D341Med (cell line): Measurements from ENCODE around the gene CNTN5.

Source experiments
- DNase-seq: peaks from one replicate; pipeline ENCODE4 v3.0.0; 2012; ENCODE audit warnings: low spot score

CNTN5 gene

DNA sequence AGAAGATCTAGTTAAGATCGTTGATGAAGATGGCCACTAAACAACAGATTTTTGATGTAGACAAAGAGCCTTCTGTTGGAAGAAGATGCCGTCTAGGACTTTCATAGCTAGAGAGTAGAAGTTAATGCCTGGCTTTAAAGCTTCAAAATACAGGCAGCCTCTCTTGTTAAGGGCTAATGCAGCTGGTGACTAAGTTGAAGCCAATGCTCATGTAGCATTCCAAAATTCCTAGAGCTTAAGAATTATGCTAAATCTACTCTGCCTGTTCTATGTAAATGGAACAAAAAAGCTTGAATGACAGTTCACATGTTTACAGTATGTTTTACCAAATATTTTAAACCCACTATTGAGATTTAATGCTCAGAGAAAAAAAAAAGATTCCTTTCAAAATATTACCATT, 492.6 kb downstream of the CNTN5 start:
- DNase-seq, result no peak

DNA sequence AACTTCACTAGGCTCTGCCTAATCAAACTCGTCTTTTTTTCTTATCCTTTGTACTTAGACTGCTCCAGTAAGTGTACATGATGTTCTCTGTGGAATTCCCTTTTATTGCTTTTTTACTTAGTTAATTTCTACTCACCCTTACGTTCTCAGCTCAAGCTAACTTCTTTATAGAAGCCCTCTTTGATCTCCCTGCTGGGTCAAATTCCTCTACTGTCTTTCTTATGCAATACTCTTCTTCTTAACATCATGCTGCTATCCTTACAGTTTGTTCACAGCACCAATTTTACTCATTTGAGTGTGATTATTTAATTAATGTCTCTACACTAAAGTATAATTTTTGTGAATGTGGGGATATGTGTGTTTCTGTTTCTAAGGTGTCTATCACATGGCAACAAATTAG, 498.3 kb downstream of the CNTN5 start:
- DNase-seq, result no peak

DNA sequence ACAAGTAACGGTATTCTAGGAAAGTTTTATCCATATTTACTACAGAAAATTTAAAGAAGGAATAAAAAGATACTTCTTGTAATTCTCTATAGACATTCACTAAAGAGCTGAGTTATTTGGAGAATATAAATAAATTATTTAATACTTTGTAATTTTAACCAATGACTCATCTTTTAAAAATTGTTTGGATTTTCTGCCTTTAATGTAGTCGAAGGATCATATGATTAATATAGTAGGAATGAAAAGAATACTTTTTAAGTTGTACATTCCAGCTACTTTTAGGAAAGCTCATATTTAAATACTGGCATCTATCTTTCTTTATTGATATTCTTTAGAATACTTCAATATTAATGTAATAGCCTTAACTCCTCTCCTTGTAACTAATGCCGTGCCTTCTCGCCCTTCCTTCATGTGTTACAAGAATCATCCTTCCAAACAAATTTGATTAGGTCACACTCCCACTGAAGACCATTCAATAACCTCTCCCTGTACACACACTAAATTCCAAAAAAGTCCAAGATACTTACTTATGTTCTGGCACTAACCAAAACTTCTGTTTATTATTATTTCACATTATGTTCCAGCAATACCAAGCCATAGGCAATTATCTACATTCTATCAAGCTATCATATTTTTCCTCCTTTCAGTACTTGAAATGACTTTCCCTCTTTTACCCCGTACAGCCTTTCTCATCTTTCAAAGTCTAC, 501.9 kb downstream of the CNTN5 start:
- DNase-seq, result no peak

DNA sequence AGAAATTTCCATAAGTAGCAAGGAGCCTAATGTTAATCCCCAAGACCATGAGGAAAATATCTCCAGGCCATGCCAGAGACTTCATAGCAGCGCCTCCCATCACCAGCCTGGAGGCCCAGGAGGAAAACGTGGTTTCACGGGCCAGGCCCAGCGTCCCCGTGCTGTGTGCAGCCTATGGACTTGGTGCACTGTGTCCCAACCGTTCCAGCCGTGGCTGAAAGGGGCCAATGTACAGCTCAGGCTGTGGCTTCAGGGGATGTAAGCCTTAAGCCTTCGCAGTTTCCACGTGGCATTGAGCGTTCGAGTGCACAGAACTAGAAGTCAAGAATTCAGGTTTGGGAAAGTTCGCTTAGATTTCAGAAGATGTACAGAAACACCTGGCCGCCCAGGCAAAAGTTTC, 510.7 kb downstream of the CNTN5 start:
- DNase-seq, result no peak

DNA sequence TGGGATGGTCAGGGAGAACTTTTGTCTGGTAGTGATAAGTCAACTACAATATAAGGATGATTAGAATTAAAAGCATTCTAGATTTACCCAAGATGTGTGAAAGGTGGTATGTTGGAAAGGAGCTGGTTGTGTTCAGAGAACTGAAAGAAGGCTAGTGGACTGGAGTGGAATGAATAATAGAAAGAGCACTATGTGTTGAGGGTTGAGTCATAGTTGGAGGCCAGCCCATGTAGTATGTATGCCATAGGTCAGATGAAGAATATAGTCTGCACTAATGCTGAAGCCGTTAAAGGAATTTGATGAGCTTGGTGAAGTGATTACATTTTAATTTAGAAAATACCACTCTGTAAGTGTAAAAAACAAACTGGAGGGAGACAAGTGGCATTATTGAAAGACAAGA, 514.1 kb downstream of the CNTN5 start:
- DNase-seq, result no peak

DNA sequence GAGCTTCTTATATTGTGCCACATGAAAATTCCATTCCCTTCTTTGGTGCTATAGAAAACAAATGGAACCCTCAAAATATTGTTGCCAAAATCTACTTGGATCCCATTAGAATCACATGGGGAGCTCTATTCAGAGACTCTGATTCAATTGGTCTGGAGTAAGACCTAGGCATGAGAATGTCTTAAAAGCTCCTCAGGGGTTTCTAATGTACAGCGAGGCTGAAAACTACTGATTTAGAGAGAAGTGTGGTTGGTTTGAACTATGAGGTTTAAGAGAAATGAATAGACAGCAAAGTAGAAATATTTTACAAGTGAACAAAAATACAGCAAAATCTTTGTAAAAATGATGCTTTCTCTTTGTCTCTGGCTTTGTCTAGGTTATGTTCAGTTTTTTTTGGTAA, 514.7 kb downstream of the CNTN5 start:
- DNase-seq, result no peak

DNA sequence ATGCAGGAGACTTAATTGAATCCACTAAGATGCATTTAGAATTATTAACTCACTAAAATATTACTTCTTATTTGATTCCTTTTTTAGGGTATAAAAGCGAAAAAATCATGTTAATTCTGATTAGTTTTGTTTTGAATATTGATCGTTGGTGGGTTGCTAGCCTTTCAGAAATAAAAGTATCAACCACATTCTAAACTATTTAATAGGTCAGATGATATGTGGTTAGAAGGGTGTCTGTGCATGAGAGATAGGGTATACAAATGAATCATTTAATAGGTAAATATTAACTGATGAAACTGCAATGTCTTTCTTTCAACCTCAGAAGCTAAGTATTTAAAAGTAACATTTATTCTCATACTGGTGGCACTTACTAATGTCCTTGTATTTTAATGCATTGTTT, 515.1 kb downstream of the CNTN5 start:
- DNase-seq, result no peak

DNA sequence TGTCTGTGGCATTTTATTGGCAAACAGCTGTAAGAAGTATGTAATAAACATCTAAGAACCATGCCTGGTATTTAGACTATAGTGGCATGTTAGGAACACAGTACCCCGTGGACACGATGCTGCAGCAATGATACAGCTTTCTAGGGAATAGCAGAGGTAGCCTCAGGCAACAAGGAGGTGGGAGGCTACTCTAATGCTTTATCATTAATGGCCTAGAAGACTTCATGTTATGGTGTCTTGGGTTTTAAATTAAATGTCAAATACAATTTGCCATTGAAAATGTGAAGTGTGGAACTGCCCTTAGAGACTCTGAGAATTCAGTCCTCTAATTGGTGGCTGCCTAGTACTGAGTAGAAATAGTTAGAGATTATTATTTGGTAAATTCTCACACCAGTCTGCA, 516.9 kb downstream of the CNTN5 start:
- no peak for DNase-seq

DNA sequence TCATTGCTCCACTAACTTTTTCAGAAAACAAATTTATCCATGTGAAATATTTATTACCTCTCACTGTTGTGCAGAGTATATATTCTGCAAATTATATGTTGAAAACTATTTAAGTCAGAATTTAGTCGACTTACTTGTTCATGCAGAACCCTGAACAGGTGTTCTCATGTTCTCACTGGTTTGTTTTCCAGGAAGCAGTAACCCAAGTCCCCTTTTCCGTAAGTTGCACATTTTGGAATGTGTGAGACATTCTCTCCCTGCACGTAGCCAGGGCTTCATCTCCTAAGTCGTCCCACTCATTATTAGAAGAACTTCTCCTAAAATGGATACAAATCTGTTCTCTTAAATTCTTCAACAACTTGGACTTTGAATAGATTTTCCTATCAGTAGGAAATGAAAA, 524.9 kb downstream of the CNTN5 start:
- DNase-seq, result no peak

DNA sequence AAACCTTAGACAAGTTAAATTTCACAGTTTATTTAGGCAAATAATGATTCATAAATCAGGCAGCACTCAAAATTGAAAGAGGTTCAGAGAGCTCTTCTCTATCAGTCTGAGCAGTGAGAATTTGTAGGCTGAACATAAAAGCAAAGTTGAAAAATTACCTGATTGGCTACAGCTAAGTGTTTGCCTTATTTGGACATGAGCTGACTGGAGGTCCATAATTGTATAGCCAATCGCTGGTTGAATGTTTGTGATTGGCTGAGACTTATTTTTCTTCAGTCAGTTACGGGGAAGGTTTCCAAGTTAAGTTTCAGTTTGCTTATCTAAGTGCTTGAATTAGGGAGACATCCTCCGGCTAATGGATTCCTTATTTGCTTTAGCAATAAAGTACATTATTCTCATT, 527.5 kb downstream of the CNTN5 start:
- DNase-seq, result no peak

DNA sequence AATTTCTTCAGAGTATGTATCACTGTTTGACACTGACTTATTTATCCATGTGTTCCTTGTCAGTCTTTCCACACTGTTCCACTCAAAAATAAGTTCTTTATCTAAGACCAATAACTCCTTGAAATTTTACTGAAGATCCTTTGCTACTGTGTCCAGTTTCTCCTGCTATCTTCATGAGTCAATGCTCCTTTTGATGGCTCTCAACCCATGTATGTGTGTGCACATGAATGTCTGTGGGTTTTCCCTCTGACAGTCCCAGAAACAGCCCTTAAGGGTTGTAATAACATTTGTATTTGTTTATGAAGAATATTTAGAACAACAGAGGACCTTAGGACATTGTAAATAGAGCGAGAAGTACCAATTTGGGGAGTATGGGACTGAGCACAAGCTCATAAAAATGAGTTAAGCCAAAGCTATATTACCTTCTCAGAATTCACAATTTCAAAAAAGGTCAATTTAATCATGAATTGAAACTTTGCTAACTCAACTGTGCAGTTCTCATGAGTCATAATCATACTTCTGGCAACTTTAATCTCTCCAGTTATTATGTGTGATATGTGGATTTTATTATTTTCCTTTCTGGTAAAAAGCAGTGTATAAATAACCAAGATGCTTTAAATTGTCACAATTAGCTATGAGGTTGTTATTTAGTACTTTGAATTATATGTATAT, 533.6 kb downstream of the CNTN5 start:
- DNase-seq, result no peak

DNA sequence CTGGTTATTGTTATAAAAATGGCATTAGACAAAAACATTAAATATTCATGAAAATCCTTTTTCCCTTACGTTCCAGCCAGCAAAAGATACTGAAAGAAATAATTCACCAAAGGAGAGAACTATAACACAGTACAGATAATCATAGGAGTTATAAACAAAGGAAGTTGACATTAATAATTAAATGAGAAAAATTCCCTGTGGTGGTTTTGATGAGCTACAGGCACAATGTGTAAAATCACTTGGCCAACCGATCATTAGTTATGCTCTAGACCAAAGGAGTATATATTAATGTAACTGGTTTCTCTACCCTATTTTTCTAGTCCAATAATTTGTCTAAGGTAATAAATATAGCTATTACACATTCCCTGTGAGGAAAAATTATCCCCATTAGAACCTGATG, 534.7 kb downstream of the CNTN5 start:
- DNase-seq, result no peak

DNA sequence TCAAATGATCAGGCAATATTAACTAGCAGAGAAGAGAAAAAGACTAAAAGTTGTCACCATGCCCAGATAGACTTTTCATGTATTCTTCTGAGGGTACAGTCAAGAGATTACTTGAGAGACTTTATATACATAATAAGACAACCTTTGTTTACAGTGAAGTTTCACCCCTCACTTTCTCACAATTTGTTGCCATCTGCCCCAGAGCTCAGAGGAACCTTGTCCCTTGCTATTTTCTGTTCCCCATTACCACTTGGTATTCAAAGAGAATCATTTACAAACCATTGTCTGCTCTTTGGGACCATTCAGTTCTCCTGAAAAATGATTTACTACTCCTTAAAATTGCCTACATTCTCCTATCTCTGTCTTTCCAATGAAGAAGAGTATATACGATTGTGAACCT, 544.6 kb downstream of the CNTN5 start:
- no peak for DNase-seq

DNA sequence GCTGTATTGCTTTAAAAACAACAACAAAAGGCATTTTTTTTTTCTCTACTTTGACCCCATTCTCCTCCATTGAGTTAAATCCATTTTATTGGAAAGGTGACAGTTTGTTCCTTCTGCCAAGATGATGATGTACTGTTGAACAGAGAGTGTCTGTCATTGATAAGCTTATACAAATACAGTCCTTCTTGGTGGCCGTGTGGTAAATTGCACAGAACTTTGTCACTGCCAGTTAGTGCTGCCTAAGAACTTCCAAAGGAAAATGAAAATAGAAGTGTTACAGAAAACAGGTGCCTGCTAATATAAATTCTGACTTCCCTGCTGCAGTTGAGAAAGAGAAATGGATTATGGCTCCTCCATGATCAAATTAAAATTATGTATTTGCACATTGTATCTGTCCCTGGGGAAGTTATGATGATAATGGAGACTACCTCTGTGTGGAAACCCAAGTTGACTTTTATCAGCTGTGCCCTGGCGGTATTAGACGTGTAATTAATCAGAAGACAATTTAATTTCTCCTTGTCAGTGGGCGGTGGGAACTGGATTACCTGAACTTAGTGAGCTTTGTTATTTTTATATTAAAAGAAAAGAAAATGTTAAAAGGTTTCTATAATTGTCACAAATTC, 546.7 kb downstream of the CNTN5 start:
- DNase-seq, result no peak

DNA sequence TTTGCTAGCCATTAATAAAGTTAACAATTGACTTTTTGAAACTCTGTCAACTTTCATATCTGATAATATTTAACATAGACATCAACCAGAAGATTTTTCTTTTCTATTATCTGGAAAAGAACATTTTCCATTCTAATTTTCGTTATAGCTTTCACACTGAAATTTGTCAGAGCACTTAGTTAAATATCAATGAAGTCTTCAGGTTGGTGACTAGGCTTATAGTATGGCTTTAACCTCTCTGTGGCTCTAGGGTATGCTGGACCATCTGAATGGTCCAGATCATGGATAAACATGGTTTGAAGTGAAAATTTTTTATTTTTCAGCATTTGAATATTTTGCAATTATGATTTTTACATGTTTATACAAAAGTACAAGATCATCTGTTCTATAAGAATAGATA, 548.1 kb downstream of the CNTN5 start:
- no peak for DNase-seq

DNA sequence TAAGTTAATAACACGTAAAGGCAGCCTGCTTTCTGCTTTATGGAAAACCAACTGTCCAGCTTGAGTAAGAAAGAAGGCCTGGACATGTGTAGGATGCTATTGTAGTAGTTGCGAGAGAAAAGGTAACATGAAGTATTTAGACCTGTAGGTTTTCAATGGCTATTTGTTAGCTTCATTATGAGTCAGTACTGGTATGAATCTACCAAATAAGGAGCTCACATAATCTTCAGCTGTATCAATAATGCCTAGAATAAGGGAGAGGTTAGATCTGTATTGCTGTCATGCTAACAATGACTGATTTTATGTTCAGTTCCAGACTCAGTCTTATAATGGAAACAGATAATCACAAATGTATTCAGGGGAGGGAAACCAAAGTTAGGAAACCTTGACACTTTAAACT, 550.3 kb downstream of the CNTN5 start:
- no peak for DNase-seq

DNA sequence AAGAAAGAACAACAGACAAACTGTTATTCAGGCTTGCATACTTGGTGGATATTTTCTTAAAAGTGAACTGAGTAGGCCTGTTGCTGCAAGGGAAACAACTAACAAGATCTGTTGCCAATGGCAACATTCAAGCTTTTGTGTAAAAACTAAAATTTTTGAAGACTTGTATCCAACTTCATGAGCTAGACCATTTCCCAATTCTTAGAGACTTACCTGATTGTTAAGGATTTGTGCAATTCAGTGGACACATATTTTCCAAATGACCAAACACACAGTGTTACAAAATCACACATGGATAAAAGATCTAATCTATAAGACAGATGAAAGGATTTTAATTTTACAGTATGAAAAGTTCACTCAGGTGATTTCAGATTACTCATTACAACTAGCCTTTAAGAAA, 564.1 kb downstream of the CNTN5 start:
- no peak for DNase-seq

DNA sequence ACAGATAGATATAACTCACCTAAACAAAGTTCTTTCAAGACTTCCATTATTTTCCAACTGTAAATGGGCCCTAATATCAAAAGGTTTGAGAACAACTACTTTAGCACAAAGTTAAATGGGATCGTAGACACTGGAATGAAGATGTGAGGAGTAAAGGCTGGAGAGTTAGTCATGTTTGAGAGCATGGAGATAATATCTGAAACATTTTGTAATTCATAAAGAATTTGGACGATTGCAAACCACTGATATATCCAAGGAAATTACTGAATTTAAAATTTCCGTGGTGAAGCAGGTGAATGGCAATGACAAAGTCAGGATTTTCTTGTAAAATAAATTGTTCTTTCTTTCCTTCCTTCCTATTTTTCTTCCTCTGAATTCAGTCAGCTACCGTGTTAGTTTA, 564.9 kb downstream of the CNTN5 start:
- DNase-seq, result no peak

DNA sequence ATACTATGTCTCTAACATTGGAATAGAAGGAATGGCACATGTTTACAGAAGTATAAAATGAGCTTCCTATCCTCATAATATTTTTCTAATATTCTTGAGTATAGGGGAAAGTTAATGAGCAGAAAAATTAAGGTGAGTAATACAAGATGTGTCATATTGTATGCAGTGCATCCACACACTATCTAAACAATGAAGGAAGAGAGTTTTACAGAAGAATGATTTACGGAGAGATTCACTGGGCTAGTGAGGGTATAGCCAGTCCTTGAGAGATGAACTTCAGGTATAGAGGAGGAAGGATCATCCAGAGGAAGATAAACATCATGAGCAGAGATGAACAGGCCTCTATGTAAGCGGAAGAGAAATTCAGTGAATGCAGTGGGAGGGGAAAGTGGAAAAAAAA, 569.0 kb downstream of the CNTN5 start:
- DNase-seq, result no peak

DNA sequence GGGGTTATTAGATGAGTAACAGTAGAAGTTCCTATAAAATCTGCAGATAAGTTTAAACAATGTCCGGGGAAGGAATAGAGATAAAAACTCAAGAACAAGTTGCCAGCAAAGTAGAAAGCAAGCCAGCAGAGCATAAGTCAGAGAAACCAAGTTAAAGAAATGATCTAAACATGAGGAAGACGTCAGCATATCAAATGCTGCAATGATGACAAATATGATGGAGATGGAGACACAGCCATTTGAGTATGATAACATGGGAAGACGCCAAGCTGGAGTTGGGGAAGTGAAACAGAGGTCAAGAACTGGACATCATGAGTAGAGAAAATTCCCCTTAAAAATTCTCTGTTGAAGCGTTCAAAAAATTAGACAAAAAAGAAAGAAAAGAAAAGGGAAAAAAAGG, 571.5 kb downstream of the CNTN5 start:
- no peak for DNase-seq

DNA sequence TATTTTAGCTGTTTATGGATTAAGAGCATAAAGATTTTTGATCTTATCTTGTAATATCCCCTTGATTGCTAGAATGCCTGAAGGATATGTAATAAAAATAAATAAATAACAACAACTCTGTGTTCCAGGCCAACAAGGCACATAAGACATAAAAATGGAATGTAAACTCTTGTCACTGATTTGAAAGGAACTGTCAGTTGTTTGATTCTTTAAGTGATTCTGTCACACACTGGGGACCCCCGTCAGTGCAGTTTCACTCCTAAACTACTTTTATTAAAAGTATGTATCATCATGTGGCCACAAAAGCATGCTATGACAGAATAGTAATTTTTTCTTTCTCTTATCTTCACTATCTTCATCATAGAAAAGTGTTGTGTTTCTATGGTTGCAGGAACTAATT, 572.4 kb downstream of the CNTN5 start:
- no peak for DNase-seq

DNA sequence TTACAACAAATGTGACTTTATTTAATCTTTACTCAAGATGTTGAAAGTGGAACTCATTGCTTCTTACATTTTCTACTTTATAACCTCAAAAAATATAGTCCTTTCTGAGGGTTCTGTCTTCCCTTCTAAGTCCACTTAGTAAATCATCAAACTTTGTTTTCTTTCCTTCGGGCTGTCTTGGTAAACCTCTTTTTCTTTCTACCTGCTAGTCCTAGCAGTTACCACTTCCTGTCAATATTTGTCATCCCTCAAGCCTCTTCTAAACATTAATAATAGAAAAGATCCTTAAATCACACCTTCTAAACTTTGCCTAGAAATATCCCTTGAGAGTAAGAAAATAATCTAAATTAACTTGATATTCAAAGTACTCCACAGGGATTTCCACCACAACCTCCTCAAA, 580.4 kb downstream of the CNTN5 start:
- no peak for DNase-seq

DNA sequence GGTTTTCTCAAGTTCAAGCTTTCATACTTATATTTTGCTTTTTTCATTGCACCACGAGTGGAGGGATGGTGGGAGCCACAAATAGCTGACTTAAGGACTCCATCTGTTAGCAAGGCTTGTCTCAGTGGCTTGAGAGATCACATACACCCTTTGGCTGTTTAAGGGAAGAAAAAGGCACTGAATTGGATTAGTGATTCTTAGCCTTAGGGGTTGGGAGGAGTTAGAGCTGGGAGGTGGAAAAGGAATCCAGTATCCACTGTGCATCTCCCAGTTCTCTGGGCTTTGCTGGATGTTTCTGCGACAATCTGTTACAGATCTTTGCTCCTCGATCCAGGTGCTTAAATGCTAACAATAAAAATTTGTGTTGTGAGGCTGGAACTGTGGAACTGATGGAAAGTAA, 593.6 kb downstream of the CNTN5 start:
- no peak for DNase-seq

DNA sequence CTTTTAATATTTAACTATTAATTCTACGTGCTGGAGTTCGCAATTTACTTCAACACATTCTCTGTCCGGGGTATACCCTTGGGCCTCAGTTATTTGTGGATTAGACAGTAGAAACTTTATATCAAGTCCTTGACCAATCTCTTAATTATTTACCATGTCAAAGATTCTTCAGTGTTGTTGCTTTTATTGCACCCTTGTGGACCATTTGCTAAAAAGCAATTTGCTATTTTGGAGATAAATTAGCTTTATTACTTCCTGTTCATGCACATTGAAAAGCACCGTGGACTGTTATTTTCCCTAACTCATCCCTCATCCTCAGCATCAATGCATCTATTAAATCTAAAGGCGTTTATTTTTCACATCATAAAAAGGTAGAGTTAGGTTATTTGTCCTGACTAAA, 609.9 kb downstream of the CNTN5 start:
- no peak for DNase-seq
